Gastroesophageal sphincter (tissue), 4 donors: ENCODE measurements around the gene MNAT1. TPM values are rescaled to one million over a fixed set of nuclear protein-coding genes. Genes with fewer than 3 reads are reported as not detected.

ENCODE experiments used
- ATAC-seq: fragments of 150-250 bp; one replicate; pipeline ENCODE4 v1.9.1; 2016; ENCODE audit warnings: mild to moderate bottlenecking, moderate library complexity
- H3K27ac ChIP-seq, 4 donors: fragments of 200-600 bp; sonication (generic) in 3 of 4; 1 replicate in 3 of 4; 2 replicates in 1 of 4; pipeline ENCODE4 v1.5.1; 2016 to 2019
- H3K27me3 ChIP-seq: fragments of 200-600 bp; sonication (generic); one replicate; pipeline ENCODE4 v1.5.1; 2019
- H3K36me3 ChIP-seq, 2 donors: fragments of 200-600 bp; sonication (generic); one replicate each; pipeline ENCODE4 v1.5.1; 2019; ENCODE audit warnings: control low read depth in 1 of 2
- H3K4me1 ChIP-seq, 3 donors: fragments of 200-600 bp; sonication (generic); 1 replicate in 2 of 3; 2 replicates in 1 of 3; pipeline ENCODE4 v1.5.1; 2016 to 2019; ENCODE audit warnings: control low read depth in 2 of 3
- H3K4me3 ChIP-seq, 2 donors: fragments of 200-600 bp; sonication (generic); one replicate each; pipeline ENCODE4 v1.5.1; 2019; ENCODE audit warnings: mild to moderate bottlenecking in 1 of 2, moderate library complexity in 1 of 2
- H3K9me3 ChIP-seq, 3 donors: fragments of 200-600 bp; sonication (generic); one replicate each; pipeline ENCODE4 v1.5.1; 2017 to 2019; ENCODE audit warnings: control low read depth in 2 of 3
- CTCF ChIP-seq, 4 experiments: fragments of 200-600 bp in 2 of 4; fragments of 450-650 bp in 2 of 4; sonication (generic) in 1 of 4; IDR thresholded peaks; one replicate each; pipeline ENCODE4 v1.5.1; 2017 to 2019; ENCODE audit warnings: antibody characterized with exemption in 4 of 4, mild to moderate bottlenecking in 2 of 4, moderate library complexity in 2 of 4
- EP300 ChIP-seq: sonication (generic); formaldehyde crosslinking; IDR thresholded peaks from one replicate; pipeline ENCODE4 v1.6.1; 2017; ENCODE audit warnings: antibody characterized with exemption, mild to moderate bottlenecking
- POLR2A ChIP-seq, 2 donors: fragments of 450-650 bp; IDR thresholded peaks; one replicate each; pipeline ENCODE4 v1.6.1; 2017; ENCODE audit warnings: antibody characterized with exemption in 2 of 2, mild to moderate bottlenecking in 2 of 2, moderate library complexity in 1 of 2
- POLR2AphosphoS5 ChIP-seq: sonication (generic); formaldehyde crosslinking; IDR thresholded peaks from one replicate; pipeline ENCODE4 v1.6.1; 2017; ENCODE audit warnings: antibody characterized with exemption
- WGBS, 2 donors: methylation state at CpG; one replicate each; pipeline ENCODE4 v1.1.5; 2018; ENCODE audit warnings: low coverage in 1 of 2; 5-methylcytosine and 5-hydroxymethylcytosine counted together
- total RNA-seq, 4 donors: library from RNA; depleted of rRNA; stranded (reverse); fragments of >200 nt; gene quantifications; one replicate each; pipeline ENCODE4 v1.1.0, GENCODE V29; 2016

MNAT1 gene
- total RNA-seq, 4 donors from 2014 or later, result 30.4 to 46.0 (median 42.8) TPM

GRCh38 chr14:60980811-60981632 is 246.5 kb downstream of the MNAT1 start, which contains the start of the genes SLC38A6 and TRMT5:
SLC38A6 (plus strand) TSS chr14:60981245; CDS start chr14:60981278, 33 bp downstream.
TRMT5 (minus strand) TSS chr14:60981079; CDS start chr14:60980973, 106 bp downstream.
- H3K27me3 ChIP-seq, result no peaks in the 10 kb centered on the region
- WGBS, 2 donors, result 0% methylated on average over 6 to 9 of the region's 59 CpGs
- peaks cover 0 to 18% of the 10 kb centered on the region in 2 donors for H3K36me3 ChIP-seq
- H3K4me1 ChIP-seq, result peaks cover 8 to 58% (median 11%) of the 10 kb centered on the region in 3 donors
- peak within 1 kb of the TSS; percentile 58 to 94 (median 92) for H3K27ac ChIP-seq
- no peaks in the 10 kb centered on the region for H3K9me3 ChIP-seq
- H3K4me3 ChIP-seq, result peak within 1 kb of the TSS; percentile 49 to 81
- TF ChIP-seq POLR2AphosphoS5, result peak; percentile 93
- no peak for TF ChIP-seq CTCF (IDR thresholded peaks at IDR 0.05)
- peak; percentile 32 to 34 for TF ChIP-seq POLR2A (IDR thresholded peaks at IDR 0.05)
- TF ChIP-seq EP300, result no peak
- peak; percentile 96 for ATAC-seq

GRCh38 chr14:60981633-60982455 is 247.3 kb downstream of the MNAT1 start:
- ATAC-seq, result no peak
- Histone ChIP-seq H3K27me3 (no peaks in the 10 kb centered on the region), H3K27ac (peak overlapping the region; percentile 2 to 94 (median 92)), H3K4me1 (peaks cover 8 to 58% (median 11%) of the 10 kb centered on the region in 3 donors), H3K9me3 (no peaks in the 10 kb centered on the region), H3K4me3 (peak overlapping the region; percentile 49 to 81), H3K36me3 (peaks cover 0 to 17% of the 10 kb centered on the region in 2 donors)
- 8 to 11% methylated on average over 12 of the region's 12 CpGs for WGBS, 2 donors
- TF ChIP-seq CTCF (IDR thresholded peaks at IDR 0.05) (no peak), POLR2A (IDR thresholded peaks at IDR 0.05) (no peak), POLR2AphosphoS5 (no peak), EP300 (no peak)

- H3K4me1 ChIP-seq, result peaks cover 4 to 36% (median 11%) of the 10 kb centered on the region in 3 donors
- H3K4me3 ChIP-seq, result no peak overlapping the region
- H3K36me3 ChIP-seq, result peaks cover 0 to 41% of the 10 kb centered on the region in 2 donors
- TF ChIP-seq EP300 (no peak), CTCF (IDR thresholded peaks at IDR 0.05) (no peak), POLR2A (IDR thresholded peaks at IDR 0.05) (no peak), POLR2AphosphoS5 (no peak)
- no peaks in the 10 kb centered on the region for H3K27me3 ChIP-seq
- no peaks in the 10 kb centered on the region for H3K9me3 ChIP-seq
- no peak for ATAC-seq
- H3K27ac ChIP-seq, result no peak overlapping the region
- WGBS, 2 donors, result 92 to 100% methylated on average over 1 of the region's 1 CpG
Observed at GRCh38 chr14:60984196-60984595, 249.6 kb downstream of the MNAT1 start.

GRCh38 chr14:60986500-60986899 is 251.9 kb downstream of the MNAT1 start:
- ATAC-seq, result no peak
- Histone ChIP-seq H3K36me3 (peaks cover 2 to 64% of the 10 kb centered on the region in 2 donors), H3K27ac (no peak overlapping the region), H3K27me3 (no peaks in the 10 kb centered on the region), H3K4me3 (no peak overlapping the region), H3K9me3 (no peaks in the 10 kb centered on the region), H3K4me1 (peaks cover 0 to 21% (median 6%) of the 10 kb centered on the region in 3 donors)
- WGBS, 2 donors, result 75 to 98% methylated on average over 2 of the region's 2 CpGs
- TF ChIP-seq POLR2A (IDR thresholded peaks at IDR 0.05) (no peak), CTCF (IDR thresholded peaks at IDR 0.05) (no peak), POLR2AphosphoS5 (no peak)
